Mammary epithelial cell (primary cell): Measurements from ENCODE around the gene TMEM151B.

Experiments
- CTCF ChIP-seq, 2 donors: IDR thresholded peaks in 1 of 2; conservative IDR thresholded peaks in 1 of 2; 2 replicates each; pipeline ENCODE4 v1.5.1; 2011 to 2012; ENCODE audit warnings: inconsistent platforms in 2 of 2, low read length in 2 of 2, mild to moderate bottlenecking in 2 of 2, control low read depth in 1 of 2, low read depth in 1 of 2; ENCODE audit not compliant: insufficient read depth in 1 of 2; ENCODE audit errors: extremely low read depth in 1 of 2
- EZH2 ChIP-seq: IDR thresholded peaks from 2 replicates; pipeline ENCODE4 v1.6.1; 2012; ENCODE audit warnings: low read length, inconsistent platforms, borderline replicate concordance

- no peak for TF ChIP-seq EZH2
- TF ChIP-seq CTCF (conservative IDR thresholded peaks at IDR 0.05 in 1 of 2, IDR thresholded peaks at IDR 0.05 in 1 of 2; ENCODE audit: extremely low read depth in 1 of 2, insufficient read depth in 1 of 2, low read depth in 1 of 2, low read length in 2 of 2): no peak
Measured at GRCh38 chr6:44310241-44310640, 40.0 kb downstream of the TMEM151B start.
